Measurements from ENCODE around the gene FGFR1OP2.

Gene FGFR1OP2

DNA sequence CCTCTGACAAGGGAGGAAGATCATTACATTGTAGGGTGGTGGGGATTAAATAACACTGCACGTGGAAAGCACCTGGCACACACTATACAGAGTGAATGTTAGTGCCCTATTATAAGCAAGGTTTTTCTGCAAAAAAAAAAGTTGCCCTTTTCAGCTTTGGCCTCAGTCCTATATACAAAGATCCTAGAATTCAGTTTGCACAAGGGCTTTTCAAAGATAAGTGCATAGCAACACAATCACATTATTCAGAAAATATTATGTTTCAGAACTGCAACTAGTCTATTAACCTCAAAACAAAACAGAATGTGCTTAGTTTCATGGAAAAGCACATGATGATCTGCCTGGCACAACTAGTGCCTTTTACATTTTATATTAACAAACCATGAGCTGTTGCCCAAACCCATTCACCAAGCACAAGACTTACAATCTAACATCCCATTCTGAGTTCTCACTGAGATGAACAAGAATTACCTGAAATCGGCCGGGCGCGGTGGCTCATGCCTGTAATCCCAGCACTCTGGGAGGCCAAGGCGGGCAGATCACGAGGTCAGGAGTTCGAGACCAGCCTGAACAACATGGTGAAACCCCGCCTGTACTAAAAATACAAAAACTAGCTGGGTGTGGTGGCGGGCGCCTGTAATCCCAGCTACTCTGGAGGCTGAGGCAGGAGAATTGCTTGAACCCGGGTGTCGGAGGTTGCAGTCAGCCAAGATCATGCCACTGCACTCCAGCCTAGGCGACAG is 74.1 kb downstream of the FGFR1OP2 start:
- no peak for TF ChIP-seq CTCF (IDR thresholded peaks at IDR 0.05; ENCODE audit: extremely low read depth, missing control alignments)
- no peak for DNase-seq (ENCODE audit: low spot score)

DNA sequence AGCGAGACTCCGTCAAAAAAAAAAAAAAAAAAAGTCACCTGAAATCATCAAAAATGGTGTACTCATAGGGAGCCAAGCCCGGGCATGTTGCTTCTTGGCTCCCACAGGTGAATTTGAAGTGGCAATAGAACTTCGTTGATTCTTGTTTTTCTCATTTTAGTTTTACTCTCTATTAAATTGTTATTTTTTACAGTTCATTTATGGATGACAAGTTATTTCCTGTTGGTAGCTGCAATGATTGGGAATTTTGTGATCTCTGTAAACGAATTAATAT is 74.6 kb downstream of the FGFR1OP2 start:
- TF ChIP-seq CTCF (IDR thresholded peaks at IDR 0.05; ENCODE audit: extremely low read depth, missing control alignments) = no peak
- DNase-seq (ENCODE audit: low spot score) = no peak

- TF ChIP-seq CTCF (IDR thresholded peaks at IDR 0.05; ENCODE audit: extremely low read depth, missing control alignments) = no peak
- no peak for DNase-seq (ENCODE audit: low spot score)
Measured at GRCh38 chr12:27013611-27014084, 75.4 kb downstream of the FGFR1OP2 start.

GRCh38 chr12:27014085-27014858 is 76.0 kb downstream of the FGFR1OP2 start, which contains the start of gene TM7SF3:
TM7SF3 (minus strand) TSS chr12:27014384; CDS start chr12:27014168, 216 bp downstream.
- peak; percentile 97 for DNase-seq (ENCODE audit: low spot score)
- peak; percentile 97 for TF ChIP-seq CTCF (IDR thresholded peaks at IDR 0.05; ENCODE audit: extremely low read depth, missing control alignments)

GRCh38 chr12:27014859-27015729 is 76.8 kb downstream of the FGFR1OP2 start:
- DNase-seq (ENCODE audit: low spot score) = no peak
- TF ChIP-seq CTCF (IDR thresholded peaks at IDR 0.05; ENCODE audit: extremely low read depth, missing control alignments) = no peak

- peak; percentile 47 for DNase-seq (ENCODE audit: low spot score)
- TF ChIP-seq CTCF (IDR thresholded peaks at IDR 0.05; ENCODE audit: extremely low read depth, missing control alignments) = peak; percentile 17
Measured at GRCh38 chr12:27015730-27016076, 77.4 kb downstream of the FGFR1OP2 start.
